WTC11 (cell line): Measurements from ENCODE around the gene THSD4. TPM values are rescaled to one million over a fixed set of nuclear protein-coding genes. Genes with fewer than 3 reads are reported as not detected.

Experiments used
- ATAC-seq: fragments of 200-7000 bp; cut with Tn5 transposase; 2 replicates; pipeline ENCODE4 v1.10.0; 2021; ENCODE audit warnings: mild to moderate bottlenecking, moderate library complexity
- CTCF ChIA-PET: fragments of 300-600 bp; sonication (Branson Sonifier 250); formaldehyde crosslinking; loops from one replicate; lab custom pipeline; 2021; ENCODE audit warnings: antibody characterized with exemption; lab: Charles Lee
- POLR2A ChIA-PET: fragments of 350-600 bp; sonication (Branson Sonifier 250); formaldehyde crosslinking; loops from one replicate; lab custom pipeline; 2021; ENCODE audit warnings: antibody characterized with exemption; lab: Charles Lee
- DNase-seq: peaks from one replicate; pipeline ENCODE4 v3.0.0; 2021; ENCODE audit warnings: low spot score
- H3K27ac Mint-ChIP-seq: 2 replicates; pipeline ENCODE4 v1.8.0; 2021; ENCODE audit warnings: mixed read lengths
- H3K27me3 Mint-ChIP-seq: 2 replicates; pipeline ENCODE4 v1.8.0; 2021; ENCODE audit warnings: low read depth, mild to moderate bottlenecking, moderate library complexity, mixed read lengths
- H3K36me3 Mint-ChIP-seq: 2 replicates; pipeline ENCODE4 v1.8.0; 2021; ENCODE audit warnings: mixed read lengths
- H3K4me1 Mint-ChIP-seq: 2 replicates; pipeline ENCODE4 v1.8.0; 2022; ENCODE audit warnings: mixed read lengths
- H3K4me3 Mint-ChIP-seq: 2 replicates; pipeline ENCODE4 v1.8.0; 2021; ENCODE audit warnings: mild to moderate bottlenecking, moderate library complexity, mixed read lengths
- H3K9me3 Mint-ChIP-seq: 2 replicates; pipeline ENCODE4 v1.8.0; 2021; ENCODE audit warnings: mixed read lengths
- ARID4B ChIP-seq: sonication (generic); formaldehyde crosslinking; IDR thresholded peaks from 2 replicates; pipeline ENCODE4 v1.8.0; 2023; ENCODE audit warnings: missing genetic modification reagents, mild to moderate bottlenecking, borderline replicate concordance
- CREB1 ChIP-seq: sonication (generic); formaldehyde crosslinking; IDR thresholded peaks from 2 replicates; pipeline ENCODE4 v1.8.0; 2023; ENCODE audit warnings: mild to moderate bottlenecking, missing genetic modification reagents
- E2F4 ChIP-seq: sonication (generic); formaldehyde crosslinking; IDR thresholded peaks from 2 replicates; pipeline ENCODE4 v1.8.1; 2022; ENCODE audit warnings: low read depth, mild to moderate bottlenecking, moderate library complexity, missing genetic modification reagents, borderline replicate concordance
- EMX1 ChIP-seq: fragments of 250-450 bp; sonication (Bioruptor Pico); IDR thresholded peaks from 2 replicates; pipeline ENCODE4 v1.8.0; 2021; ENCODE audit warnings: mild to moderate bottlenecking
- FOXJ3 ChIP-seq: sonication (generic); formaldehyde crosslinking; IDR thresholded peaks from 2 replicates; pipeline ENCODE4 v1.9.0; 2021; ENCODE audit warnings: missing genetic modification reagents, mild to moderate bottlenecking, borderline replicate concordance
- FOXP1 ChIP-seq: sonication (generic); formaldehyde crosslinking; IDR thresholded peaks from 2 replicates; pipeline ENCODE4 v1.8.0; 2022; ENCODE audit warnings: missing genetic modification reagents, mild to moderate bottlenecking, moderate library complexity, borderline replicate concordance
- GABPB1 ChIP-seq: sonication (generic); formaldehyde crosslinking; IDR thresholded peaks from 2 replicates; pipeline ENCODE4 v1.8.1; 2023; ENCODE audit warnings: mild to moderate bottlenecking, missing genetic modification reagents
- GRHL2 ChIP-seq: fragments of 250-450 bp; sonication (Bioruptor Pico); IDR thresholded peaks from 2 replicates; pipeline ENCODE4 v1.8.0; 2022; ENCODE audit warnings: mild to moderate bottlenecking, moderate library complexity; ENCODE audit not compliant: insufficient replicate concordance, severe bottlenecking
- HMGA2 ChIP-seq: fragments of 250-450 bp; sonication (Bioruptor Pico); IDR thresholded peaks from 2 replicates; pipeline ENCODE4 v1.4.0; 2021; ENCODE audit warnings: mild to moderate bottlenecking, moderate library complexity
- HMGXB4 ChIP-seq: sonication (generic); formaldehyde crosslinking; IDR thresholded peaks from 2 replicates; pipeline ENCODE4 v1.8.1; 2023; ENCODE audit warnings: mild to moderate bottlenecking, moderate library complexity, missing genetic modification reagents
- JAZF1 ChIP-seq: fragments of 250-450 bp; sonication (Bioruptor Pico); IDR thresholded peaks from 2 replicates; pipeline ENCODE4 v1.9.0; 2021; ENCODE audit warnings: moderate library complexity, mild to moderate bottlenecking, inconsistent platforms
- JUN ChIP-seq: sonication (generic); formaldehyde crosslinking; IDR thresholded peaks from 2 replicates; pipeline ENCODE4 v1.8.0; 2023; ENCODE audit warnings: mild to moderate bottlenecking, missing genetic modification reagents
- NR3C1 ChIP-seq: sonication (generic); formaldehyde crosslinking; conservative IDR thresholded peaks from 2 replicates; pipeline ENCODE4 v1.8.1; 2023; ENCODE audit warnings: low read depth, mild to moderate bottlenecking, missing genetic modification reagents
- OVOL2 ChIP-seq: fragments of 250-450 bp; sonication (Bioruptor Pico); IDR thresholded peaks from 2 replicates; pipeline ENCODE4 v1.9.0; 2021; ENCODE audit warnings: mild to moderate bottlenecking, borderline replicate concordance
- SOX15 ChIP-seq: fragments of 250-450 bp; sonication (Bioruptor Pico); IDR thresholded peaks from 2 replicates; pipeline ENCODE4 v1.9.0; 2021; ENCODE audit warnings: mild to moderate bottlenecking
- STAT6 ChIP-seq: sonication (generic); formaldehyde crosslinking; conservative IDR thresholded peaks from 2 replicates; pipeline ENCODE4 v1.8.1; 2023; ENCODE audit warnings: mild to moderate bottlenecking, low read depth, missing genetic modification reagents, moderate library complexity
- USF2 ChIP-seq: sonication (generic); formaldehyde crosslinking; IDR thresholded peaks from 2 replicates; pipeline ENCODE4 v1.8.1; 2023; ENCODE audit warnings: mild to moderate bottlenecking, missing genetic modification reagents, moderate library complexity
- ZNF512 ChIP-seq: sonication (generic); formaldehyde crosslinking; IDR thresholded peaks from 2 replicates; pipeline ENCODE4 v1.8.1; 2022; ENCODE audit warnings: missing genetic modification reagents, borderline replicate concordance
- ZNF671 ChIP-seq: fragments of 250-450 bp; sonication (Bioruptor Pico); IDR thresholded peaks from 2 replicates; pipeline ENCODE4 v1.8.0; 2021; ENCODE audit warnings: mild to moderate bottlenecking
- total RNA-seq: library from RNA; stranded (reverse); gene quantifications from 3 replicates; pipeline ENCODE4 v1.2.3, GENCODE V29; 2021

The THSD4 gene
- total RNA-seq, 1 experiment from 2014 or later, result 7.8 TPM

- no peak for TF ChIP-seq FOXJ3 (CRISPR knock-in tag)
- no peak for TF ChIP-seq STAT6 (CRISPR knock-in tag)
- no peak for TF ChIP-seq FOXP1 (CRISPR knock-in tag)
- TF ChIP-seq HMGXB4 (CRISPR knock-in tag), result no peak
- no peak for TF ChIP-seq E2F4
- TF ChIP-seq ZNF512, result no peak
- TF ChIP-seq ARID4B (CRISPR knock-in tag), result no peak
- no peak for TF ChIP-seq ZNF671
- TF ChIP-seq CREB1, result no peak
- no peak for TF ChIP-seq HMGA2 (CRISPR knock-in tag)
- TF ChIP-seq NR3C1 (CRISPR knock-in tag), result no peak
- TF ChIP-seq JAZF1 (CRISPR knock-in tag), result no peak
- TF ChIP-seq, all 79 proteins: peak for 0
These were observed 689.6 kb downstream of the THSD4 start (continued) for GRCh38 chr15:71804695-71805470.

- Mint-ChIP-seq H3K4me1 (peaks cover 48% of the 10 kb centered on the region), H3K27me3 (no peaks in the 10 kb centered on the region; the same call in 1 of the 2 replicates), H3K4me3 (peak overlapping the region; percentile 60), H3K36me3 (no peaks in the 10 kb centered on the region), H3K9me3 (no peaks in the 10 kb centered on the region), H3K27ac (peak overlapping the region; percentile 87; the same call in 1 of the 2 replicates)
- ChIA-PET POLR2A (no interaction called here), CTCF (interaction anchor here (0.9 to 3.9 kb wide), 6 partner anchors 22 to 350 kb away, joined by 3 to 21 read pairs (median 4); no protein-coding TSS in a partner anchor)
- DNase-seq, result no peak
- no peak for ATAC-seq
- TF ChIP-seq JAZF1 (CRISPR knock-in tag), result no peak
- TF ChIP-seq JUN (CRISPR knock-in tag), result no peak
- TF ChIP-seq GRHL2 (CRISPR knock-in tag), result no peak
- no peak for TF ChIP-seq OVOL2 (CRISPR knock-in tag)
- peak; percentile 23; the same call in 1 of the 2 replicates for TF ChIP-seq USF2 (CRISPR knock-in tag)
- TF ChIP-seq EMX1, result no peak
- TF ChIP-seq SOX15 (CRISPR knock-in tag), result no peak
- no peak for TF ChIP-seq HMGA2 (CRISPR knock-in tag)
- no peak for TF ChIP-seq GABPB1
These were observed 691.2 kb downstream of the THSD4 start for GRCh38 chr15:71806452-71806931.
